Ishikawa (cell line): ENCODE measurements around the gene DPYD.

Source experiments
- CEBPB ChIP-seq: IDR thresholded peaks from 2 replicates; pipeline ENCODE4 v1.6.1; 2012
- CREB1 ChIP-seq: IDR thresholded peaks from 2 replicates; pipeline ENCODE4 v1.6.1; 2012; ENCODE audit warnings: low read depth
- EGR1 ChIP-seq: IDR thresholded peaks from 2 replicates; pipeline ENCODE4 v1.6.1; 2012
- EP300 ChIP-seq: IDR thresholded peaks from 2 replicates; pipeline ENCODE4 v1.6.1; 2012; ENCODE audit warnings: borderline replicate concordance
- FOXM1 ChIP-seq: IDR thresholded peaks from 2 replicates; pipeline ENCODE4 v1.6.1; 2012; ENCODE audit warnings: low read depth, borderline replicate concordance
- NFIC ChIP-seq: IDR thresholded peaks from 2 replicates; pipeline ENCODE4 v1.6.1; 2012
- RAD21 ChIP-seq: IDR thresholded peaks from 2 replicates; pipeline ENCODE4 v1.6.1; 2012; ENCODE audit warnings: low read depth
- TAF1 ChIP-seq: IDR thresholded peaks from 2 replicates; pipeline ENCODE4 v1.6.1; 2012; ENCODE audit warnings: low read depth, mild to moderate bottlenecking
- TCF12 ChIP-seq: IDR thresholded peaks from 2 replicates; pipeline ENCODE4 v1.6.1; 2012; ENCODE audit warnings: low read depth
- TEAD4 ChIP-seq: IDR thresholded peaks from 2 replicates; pipeline ENCODE4 v1.6.1; 2012
- YY1 ChIP-seq: IDR thresholded peaks from 2 replicates; pipeline ENCODE4 v1.6.1; 2012; ENCODE audit warnings: low read depth
- ZBTB7A ChIP-seq: IDR thresholded peaks from 2 replicates; pipeline ENCODE4 v1.6.1; 2012; ENCODE audit warnings: low read depth
- TF ChIP-seq, protein P1 (sequence below): IDR thresholded peaks from 2 replicates; pipeline ENCODE4 v1.6.1; 2012; ENCODE audit warnings: low read depth, mild to moderate bottlenecking
- TF ChIP-seq, protein P2 (sequence below): IDR thresholded peaks from 2 replicates; pipeline ENCODE4 v1.6.1; 2012
- TF ChIP-seq, protein P3 (sequence below): IDR thresholded peaks from 2 replicates; pipeline ENCODE4 v1.6.1; 2012

Gene DPYD

DNA sequence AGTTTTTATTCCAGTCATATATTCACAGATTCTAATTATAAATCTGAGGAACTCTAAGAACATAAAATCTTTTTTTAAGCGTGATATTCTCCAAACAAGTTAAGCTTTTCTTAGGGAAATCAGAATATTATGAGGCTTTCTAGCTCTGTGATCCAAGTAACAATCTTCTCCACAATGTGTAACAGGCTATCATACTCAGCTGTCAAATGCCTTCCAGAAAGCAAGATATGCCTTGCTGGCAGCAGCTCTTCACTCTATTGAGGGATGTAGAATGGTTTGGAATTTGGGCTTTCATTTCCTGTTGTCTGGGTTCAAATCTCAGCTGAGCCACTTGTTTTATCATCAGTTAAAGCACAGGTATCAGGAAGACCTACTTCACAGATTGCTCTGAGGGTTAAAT is 752.8 kb downstream of the DPYD start:
- no peak for TF ChIP-seq FOXM1
- no peak for TF ChIP-seq CREB1
- no peak for TF ChIP-seq TAF1
- TF ChIP-seq, protein P1, sequence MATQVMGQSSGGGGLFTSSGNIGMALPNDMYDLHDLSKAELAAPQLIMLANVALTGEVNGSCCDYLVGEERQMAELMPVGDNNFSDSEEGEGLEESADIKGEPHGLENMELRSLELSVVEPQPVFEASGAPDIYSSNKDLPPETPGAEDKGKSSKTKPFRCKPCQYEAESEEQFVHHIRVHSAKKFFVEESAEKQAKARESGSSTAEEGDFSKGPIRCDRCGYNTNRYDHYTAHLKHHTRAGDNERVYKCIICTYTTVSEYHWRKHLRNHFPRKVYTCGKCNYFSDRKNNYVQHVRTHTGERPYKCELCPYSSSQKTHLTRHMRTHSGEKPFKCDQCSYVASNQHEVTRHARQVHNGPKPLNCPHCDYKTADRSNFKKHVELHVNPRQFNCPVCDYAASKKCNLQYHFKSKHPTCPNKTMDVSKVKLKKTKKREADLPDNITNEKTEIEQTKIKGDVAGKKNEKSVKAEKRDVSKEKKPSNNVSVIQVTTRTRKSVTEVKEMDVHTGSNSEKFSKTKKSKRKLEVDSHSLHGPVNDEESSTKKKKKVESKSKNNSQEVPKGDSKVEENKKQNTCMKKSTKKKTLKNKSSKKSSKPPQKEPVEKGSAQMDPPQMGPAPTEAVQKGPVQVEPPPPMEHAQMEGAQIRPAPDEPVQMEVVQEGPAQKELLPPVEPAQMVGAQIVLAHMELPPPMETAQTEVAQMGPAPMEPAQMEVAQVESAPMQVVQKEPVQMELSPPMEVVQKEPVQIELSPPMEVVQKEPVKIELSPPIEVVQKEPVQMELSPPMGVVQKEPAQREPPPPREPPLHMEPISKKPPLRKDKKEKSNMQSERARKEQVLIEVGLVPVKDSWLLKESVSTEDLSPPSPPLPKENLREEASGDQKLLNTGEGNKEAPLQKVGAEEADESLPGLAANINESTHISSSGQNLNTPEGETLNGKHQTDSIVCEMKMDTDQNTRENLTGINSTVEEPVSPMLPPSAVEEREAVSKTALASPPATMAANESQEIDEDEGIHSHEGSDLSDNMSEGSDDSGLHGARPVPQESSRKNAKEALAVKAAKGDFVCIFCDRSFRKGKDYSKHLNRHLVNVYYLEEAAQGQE: no peak
- TF ChIP-seq NFIC: no peak
- TF ChIP-seq TEAD4: no peak
- no peak for TF ChIP-seq RAD21
- no peak for TF ChIP-seq YY1
- TF ChIP-seq EGR1: no peak
- TF ChIP-seq EP300: no peak
- no peak for TF ChIP-seq ZBTB7A
- no peak for TF ChIP-seq TCF12
- no peak for TF ChIP-seq CEBPB
- TF ChIP-seq, protein P2, sequence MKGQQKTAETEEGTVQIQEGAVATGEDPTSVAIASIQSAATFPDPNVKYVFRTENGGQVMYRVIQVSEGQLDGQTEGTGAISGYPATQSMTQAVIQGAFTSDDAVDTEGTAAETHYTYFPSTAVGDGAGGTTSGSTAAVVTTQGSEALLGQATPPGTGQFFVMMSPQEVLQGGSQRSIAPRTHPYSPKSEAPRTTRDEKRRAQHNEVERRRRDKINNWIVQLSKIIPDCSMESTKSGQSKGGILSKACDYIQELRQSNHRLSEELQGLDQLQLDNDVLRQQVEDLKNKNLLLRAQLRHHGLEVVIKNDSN: no peak
- TF ChIP-seq, protein P3, sequence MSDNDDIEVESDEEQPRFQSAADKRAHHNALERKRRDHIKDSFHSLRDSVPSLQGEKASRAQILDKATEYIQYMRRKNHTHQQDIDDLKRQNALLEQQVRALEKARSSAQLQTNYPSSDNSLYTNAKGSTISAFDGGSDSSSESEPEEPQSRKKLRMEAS: no peak

DNA sequence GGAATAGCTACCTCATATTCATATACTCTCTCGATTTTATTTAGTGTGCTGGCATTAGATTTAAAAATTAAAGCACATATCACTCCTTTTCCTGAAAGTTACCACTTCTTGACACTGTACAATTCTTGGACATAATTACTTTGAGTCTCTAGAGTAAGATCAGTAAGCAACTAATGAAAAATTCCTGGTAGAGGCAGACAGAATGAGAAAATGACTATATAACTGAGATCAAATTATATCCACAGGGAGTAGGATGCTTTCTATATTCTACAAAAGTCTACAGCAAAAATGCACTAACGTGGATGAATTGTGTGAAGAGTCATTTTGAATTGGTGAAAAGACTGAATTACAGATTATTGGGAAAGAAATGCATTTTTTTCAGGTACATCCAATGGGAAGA is 753.6 kb downstream of the DPYD start:
- TF ChIP-seq NFIC (no peak), FOXM1 (no peak), RAD21 (no peak), TEAD4 (no peak), EP300 (no peak), TCF12 (no peak), YY1 (no peak), CEBPB (no peak), ZBTB7A (no peak), EGR1 (no peak)
- TF ChIP-seq, protein P2: no peak

DNA sequence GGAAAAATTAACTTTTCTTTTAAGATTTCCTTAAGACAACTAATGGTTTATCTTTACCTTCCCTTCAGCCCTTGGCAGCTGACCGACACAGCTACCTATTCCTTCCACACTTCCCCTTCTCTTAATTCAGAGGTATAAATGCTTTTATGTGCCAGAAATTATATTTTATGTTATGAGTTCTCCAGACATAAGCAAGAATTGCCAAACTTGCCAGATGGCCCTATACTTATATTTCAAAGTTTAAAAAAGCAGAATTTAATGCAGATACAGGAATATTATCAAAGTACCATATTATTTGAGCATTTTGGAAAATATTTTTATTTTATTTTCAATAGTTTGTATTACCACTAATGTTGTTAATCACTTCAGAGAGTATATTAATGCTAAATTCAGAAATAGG is 754.2 kb downstream of the DPYD start:
- TF ChIP-seq TCF12: no peak

DNA sequence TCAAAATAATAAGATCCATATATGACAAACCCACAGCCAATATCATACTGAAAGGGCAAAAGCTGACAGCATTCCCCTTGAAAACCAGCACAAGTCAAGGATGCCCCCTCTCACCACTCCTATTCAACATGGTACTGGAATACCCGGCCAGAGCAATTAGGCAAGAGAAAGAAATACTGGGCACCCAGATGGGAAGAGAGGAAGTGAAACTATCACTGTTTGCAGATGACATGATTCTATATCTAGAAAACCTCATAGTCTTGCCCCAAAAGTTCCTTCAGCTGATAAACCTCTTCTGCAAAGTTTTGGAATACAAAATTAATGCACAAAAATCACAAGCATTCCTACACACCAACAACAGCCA is 756.6 kb downstream of the DPYD start:
- TF ChIP-seq TAF1 (no peak), EGR1 (no peak), CREB1 (no peak), CEBPB (no peak)

DNA sequence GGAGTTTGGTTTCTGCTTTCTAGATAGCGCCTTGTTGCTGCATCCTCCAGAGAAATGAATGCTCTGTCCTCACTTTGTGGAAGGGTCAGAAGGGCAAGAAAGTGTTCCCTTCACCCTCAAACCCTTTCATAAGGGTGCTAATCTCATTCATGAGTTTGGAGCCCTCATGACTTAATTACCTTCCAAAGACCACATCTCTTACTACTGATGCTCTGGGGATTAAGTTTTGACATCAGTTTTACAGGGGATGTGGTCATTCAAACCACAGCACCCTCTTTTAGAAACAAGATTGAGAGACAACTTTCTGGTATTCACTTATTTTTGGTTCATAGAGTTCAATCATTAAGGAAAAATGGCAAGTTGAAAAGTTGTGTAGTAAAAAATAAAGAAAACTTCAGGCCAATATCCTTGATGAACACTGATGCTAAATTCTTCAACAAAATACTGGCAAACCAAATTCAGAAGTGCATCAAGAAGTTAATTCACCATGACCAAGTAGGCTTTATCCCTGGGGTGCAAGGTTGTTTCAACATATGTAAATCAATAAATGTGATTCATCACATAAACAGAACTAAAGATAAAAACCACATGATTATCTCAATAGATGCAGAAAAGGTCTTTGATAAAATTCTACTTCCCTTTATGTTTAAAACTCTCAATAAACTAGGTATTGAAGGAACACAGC is 757.1 kb downstream of the DPYD start:
- no peak for TF ChIP-seq EGR1
- TF ChIP-seq, protein P3: no peak
- TF ChIP-seq NFIC: no peak
- TF ChIP-seq RAD21: no peak
- no peak for TF ChIP-seq CREB1
- TF ChIP-seq, protein P2: no peak
- TF ChIP-seq YY1: no peak
- no peak for TF ChIP-seq CEBPB
- TF ChIP-seq EP300: no peak
- no peak for TF ChIP-seq ZBTB7A
- no peak for TF ChIP-seq TAF1
- TF ChIP-seq TCF12: no peak
- TF ChIP-seq FOXM1: no peak
- TF ChIP-seq, protein P1: no peak
- no peak for TF ChIP-seq TEAD4

DNA sequence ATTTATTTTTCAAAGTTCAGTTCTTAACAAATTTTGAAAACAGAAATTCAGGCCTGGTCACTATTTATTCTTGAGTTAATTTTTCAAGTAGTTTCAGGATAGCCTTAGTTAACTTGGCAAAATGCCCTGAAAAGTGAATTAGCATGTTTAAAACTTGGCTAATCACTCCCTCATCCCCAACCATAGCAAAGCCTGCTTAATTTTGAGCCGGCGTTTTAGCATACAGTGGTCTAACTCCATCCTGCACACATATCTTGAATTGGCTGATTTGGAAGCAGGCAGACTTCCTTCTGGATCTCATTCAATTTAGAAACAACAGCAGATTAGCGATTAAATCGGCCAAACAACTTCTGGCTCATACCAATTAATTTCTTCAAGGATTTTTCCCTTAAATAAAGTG is 760.0 kb downstream of the DPYD start:
- TF ChIP-seq, protein P1: no peak
- TF ChIP-seq RAD21 (no peak), FOXM1 (no peak), CEBPB (no peak), NFIC (no peak)
